T-helper 1 cell treated with Interleukin-12 subunit alpha and Interleukin-12 subunit beta and Interleukin-4 antibody, amounts not matched to agents 30 μg/mL and 1 μg/mL, for 36 hours (primary cell): ENCODE measurements around the gene OR5D18.
"Not testable (repeated sequence)": the region's sequence is repeated elsewhere in the genome, so short reads cannot be mapped to it uniquely, and the experiment has no call there.

Source experiments
- H3K27ac Mint-ChIP-seq: one replicate; pipeline ENCODE4 v1.8.0; 2021; ENCODE audit warnings: mild to moderate bottlenecking, mixed read lengths
- H3K27me3 Mint-ChIP-seq: one replicate; pipeline ENCODE4 v1.8.0; 2021; ENCODE audit warnings: low read depth, mixed read lengths
- H3K36me3 Mint-ChIP-seq: one replicate; pipeline ENCODE4 v1.8.0; 2021; ENCODE audit warnings: low read depth, mixed read lengths
- H3K4me1 Mint-ChIP-seq: one replicate; pipeline ENCODE4 v1.8.0; 2021; ENCODE audit warnings: low read depth, mixed read lengths
- H3K4me3 Mint-ChIP-seq: one replicate; pipeline ENCODE4 v1.8.0; 2021; ENCODE audit warnings: mild to moderate bottlenecking, moderate library complexity, mixed read lengths
- H3K9me3 Mint-ChIP-seq: one replicate; pipeline ENCODE4 v1.8.0; 2021; ENCODE audit warnings: mixed read lengths

OR5D18 gene

DNA sequence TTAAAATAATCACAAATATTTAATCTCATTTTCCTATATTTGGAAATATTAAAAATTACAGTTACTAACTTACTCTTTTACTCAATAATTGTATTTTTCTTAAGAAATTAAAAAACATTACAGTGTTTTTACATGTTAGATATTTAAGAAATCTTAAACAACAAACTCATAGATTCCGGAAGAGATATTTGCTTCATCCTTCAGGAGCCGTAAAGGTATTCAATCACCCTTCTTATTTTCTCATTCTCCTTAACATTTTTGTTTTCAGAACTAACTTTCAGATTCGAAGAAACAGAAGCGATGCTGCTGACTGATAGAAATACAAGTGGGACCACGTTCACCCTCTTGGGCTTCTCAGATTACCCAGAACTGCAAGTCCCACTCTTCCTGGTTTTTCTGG, at the start of gene OR5D18:
Gene OR5D18 (plus strand): TSS at position 301 of the 400 bp plus-strand sequence. CDS start 0 bp downstream, at position 301.
- Mint-ChIP-seq H3K4me3 (no peak within 1 kb of the TSS), H3K27me3 (no peaks in the 10 kb centered on the region), H3K4me1 (no peaks in the 10 kb centered on the region), H3K36me3 (no peaks in the 10 kb centered on the region), H3K9me3 (peaks cover 37% of the 10 kb centered on the region), H3K27ac (no peak within 1 kb of the TSS)

DNA sequence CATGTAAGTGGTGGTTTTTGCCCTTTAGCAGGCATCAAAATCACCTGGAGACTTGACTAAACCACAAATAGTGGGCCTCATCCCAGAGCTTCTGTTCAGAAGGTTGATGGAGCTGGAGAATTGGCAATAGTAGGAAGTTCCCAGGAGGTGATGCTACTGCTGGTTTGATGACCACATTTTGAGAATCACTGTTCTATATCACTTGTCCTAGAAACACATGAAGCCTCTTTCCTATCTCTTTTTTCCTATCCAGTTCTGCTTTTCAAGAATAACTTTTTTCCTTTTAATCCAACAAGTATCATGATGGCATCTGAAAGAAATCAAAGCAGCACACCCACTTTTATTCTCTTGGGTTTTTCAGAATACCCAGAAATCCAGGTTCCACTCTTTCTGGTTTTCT, 46.3 kb upstream of the OR5D18 start, which contains the start of gene OR5D13:
Gene OR5D13 (plus strand): TSS at position 301 of the 400 bp plus-strand sequence. CDS start 0 bp downstream, at position 301.
- H3K9me3 Mint-ChIP-seq = peaks cover 16% of the 10 kb centered on the region
- no peak within 1 kb of the TSS for H3K4me3 Mint-ChIP-seq
- no peak within 1 kb of the TSS for H3K27ac Mint-ChIP-seq
- no peaks in the 10 kb centered on the region for H3K36me3 Mint-ChIP-seq
- H3K27me3 Mint-ChIP-seq = no peaks in the 10 kb centered on the region
- no peaks in the 10 kb centered on the region for H3K4me1 Mint-ChIP-seq

DNA sequence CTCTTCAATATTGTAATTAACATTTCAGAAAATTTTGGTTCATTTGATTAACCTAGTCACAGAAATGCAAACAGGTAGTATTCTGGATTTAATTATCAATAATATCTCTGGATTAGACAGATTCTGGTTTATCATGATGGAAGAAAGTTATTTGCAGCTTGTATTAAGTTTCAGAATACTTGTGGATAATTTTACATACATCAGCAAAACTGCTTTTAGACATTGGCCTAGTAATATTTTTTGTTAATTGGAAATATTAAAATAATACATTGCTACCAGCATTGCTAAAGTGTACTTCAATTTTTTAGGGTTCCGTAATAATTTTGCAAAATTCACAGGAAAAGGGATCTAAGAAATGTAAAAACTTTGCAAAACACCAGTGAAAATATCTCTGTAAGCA, 27.8 kb upstream of the OR5D18 start:
- Mint-ChIP-seq H3K27ac (no peak overlapping the region), H3K4me3 (no peak overlapping the region), H3K4me1 (no peaks in the 10 kb centered on the region)

DNA sequence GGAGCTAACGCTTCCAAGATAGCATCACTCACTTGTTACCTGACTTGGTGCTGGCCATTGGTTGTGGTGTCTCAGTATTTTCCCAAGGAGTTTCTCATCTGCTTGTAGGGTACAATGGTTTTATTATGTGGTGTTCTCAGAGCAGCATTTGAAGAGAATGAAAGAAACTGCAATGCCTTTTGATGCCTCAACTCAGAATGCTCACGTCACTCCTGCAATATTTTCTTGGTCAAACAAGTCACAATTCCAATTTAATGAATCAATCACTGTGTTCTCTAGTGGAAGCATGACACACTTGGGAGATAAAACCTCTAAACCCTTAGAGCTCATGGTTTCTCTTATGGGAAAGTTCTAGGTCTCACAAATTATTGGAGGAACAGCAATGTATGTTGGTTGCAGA, 26.1 kb upstream of the OR5D18 start:
- Mint-ChIP-seq H3K4me3 (no peak overlapping the region), H3K27ac (no peak overlapping the region), H3K9me3 (peaks cover 21% of the 10 kb centered on the region), H3K36me3 (no peaks in the 10 kb centered on the region), H3K4me1 (no peaks in the 10 kb centered on the region), H3K27me3 (no peaks in the 10 kb centered on the region)

More for the DNA sequence above, 27.8 kb upstream of the OR5D18 start:
- Mint-ChIP-seq H3K27me3 (no peaks in the 10 kb centered on the region), H3K9me3 (peaks cover 26% of the 10 kb centered on the region), H3K36me3 (no peaks in the 10 kb centered on the region)

DNA sequence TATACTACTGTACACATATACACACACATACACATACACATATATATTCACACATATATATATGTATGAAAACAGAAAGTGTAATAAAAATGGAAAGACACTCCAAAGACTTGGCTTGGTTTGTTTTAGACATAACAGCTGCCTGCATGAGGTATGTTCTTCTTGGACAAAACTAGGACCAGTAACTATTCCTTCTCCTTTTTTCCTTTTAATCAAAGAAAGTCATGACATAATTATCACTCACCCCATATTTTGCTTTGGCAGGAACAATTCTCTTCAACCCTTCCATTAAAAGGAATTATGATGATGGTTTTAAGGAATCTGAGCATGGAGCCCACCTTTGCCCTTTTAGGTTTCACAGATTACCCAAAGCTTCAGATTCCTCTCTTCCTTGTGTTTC, 24.2 kb upstream of the OR5D18 start, which contains the start of gene OR5D14:
Gene OR5D14 (plus strand): TSS at position 301 of the 400 bp plus-strand sequence. CDS start 0 bp downstream, at position 301.
- no peaks in the 10 kb centered on the region for H3K27me3 Mint-ChIP-seq
- no peaks in the 10 kb centered on the region for H3K4me1 Mint-ChIP-seq
- no peak within 1 kb of the TSS for H3K27ac Mint-ChIP-seq
- H3K4me3 Mint-ChIP-seq = no peak within 1 kb of the TSS
- no peaks in the 10 kb centered on the region for H3K36me3 Mint-ChIP-seq
- H3K9me3 Mint-ChIP-seq = peaks cover 37% of the 10 kb centered on the region

DNA sequence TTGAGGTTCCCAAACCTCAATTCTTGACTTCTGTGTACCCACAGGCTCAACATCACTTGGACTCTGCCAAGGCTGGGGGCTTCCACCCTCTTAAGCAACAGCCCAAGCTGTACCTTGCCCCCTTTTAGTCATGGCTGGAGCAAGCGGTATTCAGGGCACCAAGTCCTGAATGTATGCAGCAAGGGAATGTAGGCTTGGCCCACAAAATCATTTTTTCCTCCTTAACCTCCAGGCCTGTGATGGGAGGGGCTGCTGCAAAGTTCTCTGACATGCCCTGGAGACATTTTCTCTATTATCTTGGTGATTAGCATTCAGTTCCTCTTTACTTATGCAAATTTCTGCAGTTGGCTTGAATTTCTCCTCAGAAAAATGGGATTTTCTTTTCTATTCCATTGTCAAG, 13.2 kb upstream of the OR5D18 start:
- Mint-ChIP-seq H3K27ac (no peak overlapping the region), H3K36me3 (no peaks in the 10 kb centered on the region), H3K9me3 (peaks cover 52% of the 10 kb centered on the region), H3K4me1 (no peaks in the 10 kb centered on the region), H3K4me3 (no peak overlapping the region), H3K27me3 (no peaks in the 10 kb centered on the region)

DNA sequence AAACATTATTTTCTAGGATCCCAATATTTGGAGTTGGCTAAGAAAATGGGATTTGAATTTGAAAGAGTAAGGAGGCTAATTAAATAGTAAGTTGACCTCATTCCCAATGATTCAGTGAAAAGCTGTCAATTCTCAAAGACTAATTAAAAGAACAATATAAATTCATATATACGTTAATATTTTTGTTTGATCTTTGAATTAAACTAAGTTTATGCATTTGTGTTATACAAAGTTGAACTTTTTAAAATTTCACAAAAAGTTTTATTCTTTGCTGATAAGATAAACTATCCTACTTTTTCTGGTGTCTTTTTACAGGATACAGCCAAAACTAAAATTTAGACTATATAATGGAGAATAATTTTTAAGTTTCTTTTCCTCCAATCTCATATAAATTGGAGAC, 8.4 kb upstream of the OR5D18 start, which contains the start of gene OR5L1:
Gene OR5L1 (plus strand): TSS at position 301 of the 400 bp plus-strand sequence. CDS start 100 bp downstream, outside the sequence.
- no peaks in the 10 kb centered on the region for H3K36me3 Mint-ChIP-seq
- no peaks in the 10 kb centered on the region for H3K4me1 Mint-ChIP-seq
- no peak within 1 kb of the TSS for H3K27ac Mint-ChIP-seq

DNA sequence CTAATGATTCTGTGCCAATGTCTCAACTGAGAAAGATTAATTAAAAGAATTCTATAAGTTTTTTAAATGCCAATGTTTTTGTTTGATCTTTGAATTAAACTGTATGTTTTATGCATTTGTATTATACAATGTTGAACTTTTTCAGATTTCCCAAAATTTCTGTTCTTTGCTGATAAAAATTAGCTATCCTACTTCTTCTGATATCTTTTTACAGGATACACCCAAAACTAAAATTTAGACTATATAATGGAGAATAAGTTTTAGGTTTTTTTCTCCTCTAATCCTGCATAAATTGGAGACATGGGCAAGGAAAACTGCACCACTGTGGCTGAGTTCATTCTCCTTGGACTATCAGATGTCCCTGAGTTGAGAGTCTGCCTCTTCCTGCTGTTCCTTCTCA, 7.5 kb downstream of the OR5D18 start, which contains the start of gene OR5L2:
Gene OR5L2 (plus strand): TSS at position 301 of the 400 bp plus-strand sequence. CDS start 0 bp downstream, at position 301.
- no peaks in the 10 kb centered on the region for H3K36me3 Mint-ChIP-seq
- H3K27ac Mint-ChIP-seq = no peak within 1 kb of the TSS
- peaks cover 10% of the 10 kb centered on the region for H3K9me3 Mint-ChIP-seq
- no peaks in the 10 kb centered on the region for H3K4me1 Mint-ChIP-seq
- H3K27me3 Mint-ChIP-seq = no peaks in the 10 kb centered on the region
- H3K4me3 Mint-ChIP-seq = no peak within 1 kb of the TSS

More for the DNA sequence above, 8.4 kb upstream of the OR5D18 start, which contains the start of gene OR5L1:
- Mint-ChIP-seq H3K9me3 (peaks cover 42% of the 10 kb centered on the region), H3K27me3 (no peaks in the 10 kb centered on the region), H3K4me3 (no peak within 1 kb of the TSS)

DNA sequence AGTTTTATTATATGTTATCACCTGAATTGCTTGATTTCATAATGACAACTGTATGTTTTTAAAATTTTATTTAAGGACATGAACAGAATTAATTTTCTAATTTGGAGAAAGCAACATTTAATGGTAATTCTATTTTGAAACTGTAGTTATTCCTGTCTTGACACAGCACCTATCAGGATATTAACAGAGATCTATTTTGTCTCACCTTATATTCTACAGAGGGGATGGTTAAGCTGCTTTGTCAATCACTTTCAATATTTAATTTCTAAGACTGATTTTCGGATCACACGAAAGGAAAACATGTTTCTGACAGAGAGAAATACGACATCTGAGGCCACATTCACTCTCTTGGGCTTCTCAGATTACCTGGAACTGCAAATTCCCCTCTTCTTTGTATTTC, 19.0 kb downstream of the OR5D18 start, which contains the start of gene OR5D16:
Gene OR5D16 (plus strand): TSS at position 301 of the 400 bp plus-strand sequence. CDS start 0 bp downstream, at position 301.
- H3K4me3 Mint-ChIP-seq = no peak within 1 kb of the TSS
- H3K36me3 Mint-ChIP-seq = no peaks in the 10 kb centered on the region
- H3K4me1 Mint-ChIP-seq = no peaks in the 10 kb centered on the region
- no peaks in the 10 kb centered on the region for H3K27me3 Mint-ChIP-seq
- H3K9me3 Mint-ChIP-seq = peaks cover 15% of the 10 kb centered on the region
- H3K27ac Mint-ChIP-seq = no peak within 1 kb of the TSS

DNA sequence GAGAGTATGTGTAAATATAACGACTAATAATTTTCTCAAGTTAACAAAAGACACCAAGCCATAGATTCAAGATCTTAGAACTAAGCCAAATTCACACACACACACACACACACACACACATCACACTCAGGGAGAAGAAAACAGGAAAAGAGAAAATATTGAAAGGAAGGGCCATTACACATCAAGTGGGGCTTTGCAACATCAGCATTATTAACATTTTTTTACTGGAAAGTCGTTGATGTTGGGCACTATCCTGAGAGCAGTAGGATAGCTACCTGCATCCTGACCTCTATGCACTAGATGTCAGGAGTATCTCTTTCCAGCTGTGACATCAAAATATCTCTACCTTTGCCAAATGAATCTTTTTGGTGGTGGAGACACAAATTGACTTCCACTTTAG, 28.0 kb downstream of the OR5D18 start:
- H3K4me3 Mint-ChIP-seq = no peak overlapping the region
- H3K27ac Mint-ChIP-seq = no peak overlapping the region
- no peaks in the 10 kb centered on the region for H3K36me3 Mint-ChIP-seq
- H3K4me1 Mint-ChIP-seq = no peaks in the 10 kb centered on the region
- peaks cover 21% of the 10 kb centered on the region for H3K9me3 Mint-ChIP-seq
- no peaks in the 10 kb centered on the region for H3K27me3 Mint-ChIP-seq

DNA sequence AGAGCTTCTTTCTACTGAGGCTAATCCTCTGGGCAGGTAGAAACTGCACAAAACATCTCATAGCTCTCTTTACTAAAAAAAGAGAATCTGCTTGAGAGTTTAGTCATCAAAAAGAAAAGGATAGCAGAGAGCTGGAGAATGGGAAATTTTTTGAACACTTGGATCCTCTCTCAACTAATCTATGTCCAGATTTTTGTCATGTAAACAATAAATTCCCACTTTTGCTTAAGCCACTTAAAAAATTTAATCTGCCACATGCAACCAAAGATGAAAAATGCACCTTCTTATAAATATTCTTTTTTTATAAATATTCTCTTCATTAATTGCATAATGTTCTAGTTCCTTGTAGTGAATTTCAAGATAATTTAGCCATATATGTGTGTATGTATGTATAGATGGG, 29.6 kb downstream of the OR5D18 start:
- Mint-ChIP-seq H3K36me3 (no peaks in the 10 kb centered on the region), H3K27me3 (no peaks in the 10 kb centered on the region), H3K4me1 (no peaks in the 10 kb centered on the region), H3K9me3 (peaks cover 21% of the 10 kb centered on the region), H3K4me3 (no peak overlapping the region), H3K27ac (no peak overlapping the region)

DNA sequence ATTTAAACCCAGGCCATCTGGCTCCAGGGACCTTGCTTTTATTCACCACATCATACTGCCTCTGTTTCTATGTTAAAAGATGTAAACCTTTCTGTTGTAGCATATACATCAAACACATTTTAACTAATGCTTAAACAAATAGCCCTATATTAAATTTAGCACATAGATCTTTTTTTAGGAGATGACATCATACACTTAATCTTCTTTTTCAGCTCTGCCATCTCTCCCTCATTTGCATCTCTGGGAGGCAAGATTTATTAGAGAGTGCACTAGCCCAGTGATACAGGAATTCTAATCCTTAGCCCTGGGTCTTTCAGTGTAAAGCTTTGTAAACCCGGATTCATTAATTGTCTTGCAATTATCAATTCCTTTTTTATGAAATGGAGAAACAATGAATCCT, 32.7 kb downstream of the OR5D18 start:
- Mint-ChIP-seq H3K27ac (no peak overlapping the region), H3K4me1 (no peaks in the 10 kb centered on the region), H3K27me3 (no peaks in the 10 kb centered on the region), H3K4me3 (no peak overlapping the region), H3K36me3 (no peaks in the 10 kb centered on the region), H3K9me3 (peaks cover 8% of the 10 kb centered on the region)

DNA sequence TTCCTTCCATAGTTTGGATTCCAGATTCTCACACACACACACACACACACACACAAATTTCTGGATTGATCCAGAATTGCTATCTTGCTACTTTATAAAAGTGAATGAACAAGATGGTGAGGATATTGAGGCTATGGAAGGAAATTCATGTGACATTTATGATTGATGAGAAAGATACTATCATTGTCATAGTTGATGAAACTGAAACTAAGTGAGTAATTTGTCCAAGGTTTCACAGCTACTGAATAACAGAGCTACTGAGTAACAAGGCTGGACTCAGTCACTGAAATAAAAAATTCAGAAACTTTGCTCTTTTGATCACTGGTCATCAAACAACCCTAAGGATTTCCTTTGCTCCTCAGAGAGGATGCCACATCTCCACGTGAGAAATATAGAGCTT, 35.3 kb downstream of the OR5D18 start:
- Mint-ChIP-seq H3K4me3 (no peak overlapping the region), H3K36me3 (no peaks in the 10 kb centered on the region), H3K27ac (no peak overlapping the region), H3K9me3 (peaks cover 14% of the 10 kb centered on the region), H3K27me3 (no peaks in the 10 kb centered on the region), H3K4me1 (no peaks in the 10 kb centered on the region)

DNA sequence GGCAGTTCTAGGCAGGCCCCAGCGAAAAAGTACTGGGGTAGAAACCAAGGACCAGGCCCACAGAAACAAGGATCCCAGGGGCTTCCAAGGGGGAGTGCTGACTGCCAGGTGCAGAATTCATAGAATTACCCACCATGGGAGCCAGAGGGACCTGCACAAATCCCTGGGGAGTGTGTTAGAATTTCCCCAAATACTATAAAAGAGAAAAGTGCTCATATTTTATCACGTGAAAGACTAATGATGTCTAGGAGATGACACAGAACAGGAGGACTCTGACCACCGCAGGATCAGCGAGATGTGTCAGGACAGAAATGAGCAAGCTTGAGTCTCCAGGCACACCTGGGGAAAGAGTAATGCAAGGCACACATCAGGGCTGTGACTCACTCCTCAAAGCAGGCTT, 47.9 kb downstream of the OR5D18 start:
- peaks cover 19% of the 10 kb centered on the region for H3K9me3 Mint-ChIP-seq
- H3K36me3 Mint-ChIP-seq, H3K4me1 Mint-ChIP-seq, H3K27me3 Mint-ChIP-seq, H3K4me3 Mint-ChIP-seq, H3K27ac Mint-ChIP-seq: not testable (repeated sequence)
